ENCODE data around the gene FAR2.

Gene FAR2

DNA sequence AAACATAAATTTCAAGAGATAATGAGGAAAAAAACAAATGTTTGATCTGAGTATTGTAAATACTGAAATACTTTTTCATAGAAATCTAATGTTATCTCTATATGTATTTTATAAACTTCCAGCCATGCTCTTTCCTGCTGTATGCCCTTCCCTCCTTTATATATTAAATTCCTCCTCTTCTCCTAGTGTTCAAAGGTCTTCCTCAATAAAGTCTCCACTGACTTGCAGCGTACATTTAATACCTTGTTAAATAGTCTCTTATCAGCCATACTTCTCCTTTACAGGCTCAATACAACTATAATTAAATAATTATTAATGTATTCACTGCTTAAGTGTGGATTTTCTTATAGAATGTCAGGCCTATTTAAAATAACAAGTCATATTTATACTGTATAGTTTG is 205.9 kb downstream of the FAR2 start:
- no peak for DNase-seq
- Histone ChIP-seq H3K56ac (ENCODE audit: low read length) (no peak overlapping the region), H2BK5ac (ENCODE audit: low read length) (no peak overlapping the region), H3K27me3 (ENCODE audit: insufficient read depth, low read length, poor library complexity) (no peaks in the 10 kb centered on the region), H4K8ac (ENCODE audit: low read depth, low read length) (no peak overlapping the region), H3K4me1 (ENCODE audit: control insufficient read depth, low read depth, low read length) (no peaks in the 10 kb centered on the region), H3K79me2 (ENCODE audit: control insufficient read depth, insufficient read depth, low read length) (no peaks in the 10 kb centered on the region), H3K4ac (ENCODE audit: low read depth, low read length) (no peak overlapping the region), H2BK15ac (replicated peaks; ENCODE audit: low read depth) (no peak overlapping the region), H2AK5ac (ENCODE audit: low read length) (no peak overlapping the region), H3K79me1 (ENCODE audit: low read length) (no peaks in the 10 kb centered on the region), H3K4me3 (ENCODE audit: low read length) (no peak overlapping the region), H4K5ac (ENCODE audit: low read length) (no peak overlapping the region), H3K36me3 (ENCODE audit: control insufficient read depth, insufficient read depth, low read length) (no peaks in the 10 kb centered on the region), H3K18ac (ENCODE audit: low read length) (no peak overlapping the region), H3K23ac (ENCODE audit: low read length) (no peak overlapping the region), H2BK120ac (ENCODE audit: low read depth, low read length) (no peak overlapping the region), H3K4me2 (ENCODE audit: low read length) (no peak overlapping the region), H3K9ac (ENCODE audit: low read length) (no peak overlapping the region), H3K27ac (ENCODE audit: low read depth, low read length) (no peak overlapping the region)
- no CpG with 5 or more reads among the region's 1 CpG for WGBS (ENCODE audit: extremely low coverage, insufficient coverage, low lambda C conversion rate)

DNA sequence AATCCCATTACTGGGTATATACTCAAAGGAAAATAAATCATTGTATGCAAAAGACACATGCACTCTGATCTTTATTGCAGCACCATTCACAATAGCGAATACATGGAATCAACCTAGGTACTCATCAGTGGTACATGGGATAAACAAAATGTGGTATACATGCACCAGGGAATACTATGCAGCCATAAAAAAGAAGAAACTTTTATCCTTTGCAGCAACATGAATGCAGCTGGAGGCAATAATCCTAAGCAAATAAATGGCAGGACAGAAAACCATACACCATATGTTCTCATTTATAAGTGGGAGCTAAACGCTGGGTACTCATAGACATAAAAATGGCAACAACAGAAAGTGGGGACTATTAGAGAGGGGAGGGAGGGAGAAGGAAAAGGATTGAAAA is 216.0 kb downstream of the FAR2 start:
- WGBS (ENCODE audit: extremely low coverage, insufficient coverage, low lambda C conversion rate), result no CpG with 5 or more reads among the region's 2 CpGs
- Histone ChIP-seq H4K5ac (ENCODE audit: low read length) (no peak overlapping the region), H2BK5ac (ENCODE audit: low read length) (no peak overlapping the region), H3K4ac (ENCODE audit: low read depth, low read length) (no peak overlapping the region), H3K27me3 (ENCODE audit: insufficient read depth, low read length, poor library complexity) (no peaks in the 10 kb centered on the region), H4K8ac (ENCODE audit: low read depth, low read length) (no peak overlapping the region), H3K56ac (ENCODE audit: low read length) (no peak overlapping the region), H3K9ac (ENCODE audit: low read length) (no peak overlapping the region), H3K79me1 (ENCODE audit: low read length) (no peaks in the 10 kb centered on the region), H3K23ac (ENCODE audit: low read length) (no peak overlapping the region), H2AK5ac (ENCODE audit: low read length) (no peak overlapping the region), H3K4me1 (ENCODE audit: control insufficient read depth, low read depth, low read length) (no peaks in the 10 kb centered on the region), H3K18ac (ENCODE audit: low read length) (no peak overlapping the region), H3K36me3 (ENCODE audit: control insufficient read depth, insufficient read depth, low read length) (no peaks in the 10 kb centered on the region), H3K4me2 (ENCODE audit: low read length) (no peak overlapping the region), H3K4me3 (ENCODE audit: low read length) (no peak overlapping the region), H3K27ac (ENCODE audit: low read depth, low read length) (no peak overlapping the region), H2BK120ac (ENCODE audit: low read depth, low read length) (no peak overlapping the region), H2BK15ac (replicated peaks; ENCODE audit: low read depth) (no peak overlapping the region), H3K79me2 (ENCODE audit: control insufficient read depth, insufficient read depth, low read length) (no peaks in the 10 kb centered on the region)
- DNase-seq, result no peak

DNA sequence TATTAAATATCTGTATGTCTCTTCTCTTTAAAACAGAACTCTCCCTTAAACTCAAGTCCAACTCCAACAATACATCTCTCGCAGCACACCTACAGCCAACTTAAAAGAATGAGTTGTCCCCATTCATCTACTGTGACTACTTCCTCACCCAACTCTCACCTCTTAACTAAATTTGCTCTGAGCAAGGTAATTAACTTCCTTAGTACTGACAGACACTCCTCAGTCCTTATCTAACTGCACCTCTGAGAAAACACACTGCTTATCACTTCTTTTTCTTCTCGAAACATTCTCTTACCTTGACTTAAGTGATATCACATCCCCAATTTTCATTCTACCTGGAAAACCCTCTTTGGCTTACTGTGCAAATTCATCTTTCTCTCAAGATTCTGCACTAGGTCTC is 224.9 kb downstream of the FAR2 start:
- no peak overlapping the region for H4K8ac ChIP-seq (ENCODE audit: low read depth, low read length)
- H4K5ac ChIP-seq (ENCODE audit: low read length), result no peak overlapping the region
- H3K9ac ChIP-seq (ENCODE audit: low read length), result no peak overlapping the region
- no peaks in the 10 kb centered on the region for H3K27me3 ChIP-seq (ENCODE audit: insufficient read depth, low read length, poor library complexity)
- H3K79me1 ChIP-seq (ENCODE audit: low read length), result peaks cover 8% of the 10 kb centered on the region
- H3K4ac ChIP-seq (ENCODE audit: low read depth, low read length), result no peak overlapping the region
- H3K4me1 ChIP-seq (ENCODE audit: control insufficient read depth, low read depth, low read length), result peaks cover 2% of the 10 kb centered on the region
- no CpG with 5 or more reads among the region's 2 CpGs for WGBS (ENCODE audit: extremely low coverage, insufficient coverage, low lambda C conversion rate)
- no peaks in the 10 kb centered on the region for H3K36me3 ChIP-seq (ENCODE audit: control insufficient read depth, insufficient read depth, low read length)
- H2AK5ac ChIP-seq (ENCODE audit: low read length), result no peak overlapping the region
- no peak overlapping the region for H3K23ac ChIP-seq (ENCODE audit: low read length)
- no peak overlapping the region for H3K4me3 ChIP-seq (ENCODE audit: low read length)
- H2BK120ac ChIP-seq (ENCODE audit: low read depth, low read length), result no peak overlapping the region
- peaks cover 17% of the 10 kb centered on the region for H3K79me2 ChIP-seq (ENCODE audit: control insufficient read depth, insufficient read depth, low read length)
- peak overlapping the region; percentile 27 for H3K27ac ChIP-seq (ENCODE audit: low read depth, low read length)
- no peak overlapping the region for H3K18ac ChIP-seq (ENCODE audit: low read length)
- no peak overlapping the region for H2BK5ac ChIP-seq (ENCODE audit: low read length)
- no peak overlapping the region for H3K4me2 ChIP-seq (ENCODE audit: low read length)
- H3K56ac ChIP-seq (ENCODE audit: low read length), result no peak overlapping the region
- peak; percentile 70 for DNase-seq
- H2BK15ac ChIP-seq (replicated peaks; ENCODE audit: low read depth), result no peak overlapping the region

DNA sequence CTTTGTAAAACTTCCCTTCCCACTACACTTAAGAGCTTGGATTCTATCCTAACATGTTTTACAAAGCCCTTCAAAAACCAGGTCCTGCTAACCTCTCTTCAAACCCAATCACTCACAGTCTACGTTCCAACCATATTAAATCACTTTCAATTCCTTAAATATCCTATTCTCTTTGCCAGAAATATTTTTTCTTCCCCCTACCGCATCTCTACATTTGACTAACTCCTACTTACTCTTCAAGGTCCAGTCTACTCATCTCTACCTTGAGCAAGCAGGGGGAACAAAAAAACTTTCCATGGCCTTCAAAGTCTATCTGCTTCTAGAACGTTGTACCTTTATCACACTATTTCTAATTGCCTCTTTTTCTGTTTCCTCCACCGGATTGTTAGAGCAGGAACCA is 225.8 kb downstream of the FAR2 start:
- Histone ChIP-seq H3K79me2 (ENCODE audit: control insufficient read depth, insufficient read depth, low read length) (peaks cover 22% of the 10 kb centered on the region), H3K18ac (ENCODE audit: low read length) (no peak overlapping the region), H3K4ac (ENCODE audit: low read depth, low read length) (no peak overlapping the region), H3K4me3 (ENCODE audit: low read length) (no peak overlapping the region), H4K8ac (ENCODE audit: low read depth, low read length) (no peak overlapping the region), H3K4me1 (ENCODE audit: control insufficient read depth, low read depth, low read length) (peaks cover 2% of the 10 kb centered on the region), H3K27me3 (ENCODE audit: insufficient read depth, low read length, poor library complexity) (no peaks in the 10 kb centered on the region), H3K79me1 (ENCODE audit: low read length) (peaks cover 8% of the 10 kb centered on the region), H4K5ac (ENCODE audit: low read length) (no peak overlapping the region), H2BK5ac (ENCODE audit: low read length) (no peak overlapping the region), H3K23ac (ENCODE audit: low read length) (no peak overlapping the region), H2AK5ac (ENCODE audit: low read length) (no peak overlapping the region), H2BK120ac (ENCODE audit: low read depth, low read length) (no peak overlapping the region), H2BK15ac (replicated peaks; ENCODE audit: low read depth) (no peak overlapping the region), H3K36me3 (ENCODE audit: control insufficient read depth, insufficient read depth, low read length) (no peaks in the 10 kb centered on the region), H3K56ac (ENCODE audit: low read length) (no peak overlapping the region), H3K27ac (ENCODE audit: low read depth, low read length) (no peak overlapping the region), H3K4me2 (ENCODE audit: low read length) (no peak overlapping the region), H3K9ac (ENCODE audit: low read length) (no peak overlapping the region)
- no peak for DNase-seq
- 100% methylated on average over 2 of the region's 4 CpGs for WGBS (ENCODE audit: extremely low coverage, insufficient coverage, low lambda C conversion rate)

DNA sequence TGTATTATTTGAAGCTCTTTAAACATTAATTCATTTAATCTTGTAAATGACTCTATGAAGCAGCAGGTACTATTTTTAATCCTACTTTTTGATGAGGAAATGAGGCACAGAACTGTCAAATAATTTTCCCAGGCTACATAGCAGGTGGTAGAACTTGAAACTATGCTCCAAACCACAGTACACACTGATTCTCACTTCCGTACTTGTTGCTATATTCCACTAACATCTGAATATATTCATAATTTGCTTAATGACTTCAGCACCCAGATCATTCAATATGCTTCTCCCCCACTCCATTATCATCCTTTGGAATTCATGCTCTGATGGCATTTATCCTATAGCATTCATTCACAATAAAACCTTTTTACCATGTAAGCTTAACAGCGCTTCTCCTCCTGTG is 227.0 kb downstream of the FAR2 start:
- DNase-seq, result no peak
- Histone ChIP-seq H3K9ac (ENCODE audit: low read length) (no peak overlapping the region), H2AK5ac (ENCODE audit: low read length) (no peak overlapping the region), H2BK15ac (replicated peaks; ENCODE audit: low read depth) (no peak overlapping the region), H3K4me1 (ENCODE audit: control insufficient read depth, low read depth, low read length) (peaks cover 2% of the 10 kb centered on the region), H3K4me3 (ENCODE audit: low read length) (no peak overlapping the region), H3K36me3 (ENCODE audit: control insufficient read depth, insufficient read depth, low read length) (no peaks in the 10 kb centered on the region), H3K4ac (ENCODE audit: low read depth, low read length) (no peak overlapping the region), H4K8ac (ENCODE audit: low read depth, low read length) (no peak overlapping the region), H3K79me2 (ENCODE audit: control insufficient read depth, insufficient read depth, low read length) (peaks cover 26% of the 10 kb centered on the region), H3K56ac (ENCODE audit: low read length) (no peak overlapping the region), H3K23ac (ENCODE audit: low read length) (no peak overlapping the region), H2BK120ac (ENCODE audit: low read depth, low read length) (no peak overlapping the region), H2BK5ac (ENCODE audit: low read length) (no peak overlapping the region), H3K27me3 (ENCODE audit: insufficient read depth, low read length, poor library complexity) (no peaks in the 10 kb centered on the region), H3K27ac (ENCODE audit: low read depth, low read length) (no peak overlapping the region), H4K5ac (ENCODE audit: low read length) (no peak overlapping the region), H3K18ac (ENCODE audit: low read length) (no peak overlapping the region), H3K79me1 (ENCODE audit: low read length) (peaks cover 8% of the 10 kb centered on the region), H3K4me2 (ENCODE audit: low read length) (no peak overlapping the region)
- no CpG with 5 or more reads among the region's 2 CpGs for WGBS (ENCODE audit: extremely low coverage, insufficient coverage, low lambda C conversion rate)
